ENCODE results near the gene PROZ. TPM values are rescaled to one million over a fixed set of nuclear protein-coding genes. Genes with fewer than 3 reads are reported as not detected.

The PROZ gene
- total and polyA plus RNA-seq, 2 donors (not counting 1 experiment from before 2014, with no cell fraction given), result not detected

- CTCF ChIA-PET, result interaction anchor here (0.6 kb wide), 1 partner anchor 9 kb away, joined by 4 read pairs; no protein-coding TSS in a partner anchor
- H3K4me3 ChIP-seq (ENCODE audit: control extremely low read depth in 1 of 5, extremely low read depth in 1 of 5, insufficient read depth in 1 of 5, low read depth in 2 of 5, low read length in 4 of 5), result no peak overlapping the region
- H3K4me2 ChIP-seq (replicated peaks; ENCODE audit: low read depth, low read length, poor library complexity, severe bottlenecking), result no peak overlapping the region
- TF ChIP-seq EZH2 (IDR thresholded peaks at IDR 0.05; ENCODE audit: borderline replicate concordance, insufficient read depth, low read depth, low read length, poor library complexity, severe bottlenecking), result no peak
- no peak for TF ChIP-seq CTCF (IDR thresholded peaks at IDR 0.05)
- no peak overlapping the region for H2AFZ ChIP-seq (ENCODE audit: insufficient read depth, low read depth, low read length, poor library complexity, severe bottlenecking)
- POLR2A ChIA-PET, result interaction anchor here (0.6 to 0.7 kb wide), 2 partner anchors 120 to 220 kb away, joined by 4 to 5 read pairs; no protein-coding TSS in a partner anchor
- ATAC-seq (ENCODE audit: low read depth) (no peak), DNase-seq (no peak)
- no peaks in the 10 kb centered on the region for H3K4me1 ChIP-seq (ENCODE audit: control insufficient read depth in 2 of 2, insufficient read depth in 2 of 2, low read length in 2 of 2)
- Mint-ChIP-seq H3K27ac (no peak overlapping the region), H3K27me3 (no peaks in the 10 kb centered on the region), H3K4me1 (peaks cover 3% of the 10 kb centered on the region), H3K9me3 (ENCODE audit: insufficient read depth) (no peaks in the 10 kb centered on the region), H3K4me3 (no peak overlapping the region)
- H3K36me3 ChIP-seq (replicated peaks in 1 of 2; ENCODE audit: control extremely low read depth in 1 of 2, control insufficient read depth in 1 of 2, extremely low read depth in 1 of 2, insufficient read depth in 2 of 2, low read length in 1 of 2), result peaks cover 12 to 57% of the 10 kb centered on the region in 2 experiments
- intact Hi-C loops (cut with micrococcal nuclease), result no loop called here
- H3K9me3 ChIP-seq (ENCODE audit: control extremely low read depth in 1 of 3, control insufficient read depth in 2 of 3, insufficient read depth in 1 of 3, low read length in 2 of 3), result no peaks in the 10 kb centered on the region
- no peak overlapping the region for H3K9ac ChIP-seq (ENCODE audit: low read length)
- H4K20me1 ChIP-seq (ENCODE audit: control insufficient read depth, insufficient read depth, low read length, poor library complexity, severe bottlenecking), result no peaks in the 10 kb centered on the region
- H3K27me3 ChIP-seq (replicated peaks in 1 of 4; ENCODE audit: control extremely low read depth in 1 of 4, control insufficient read depth in 3 of 4, insufficient read depth in 4 of 4, low read length in 3 of 4), result no peaks in the 10 kb centered on the region
- 97% methylated on average over 22 of the region's 23 CpGs for WGBS (ENCODE audit: insufficient coverage)
- H3K79me2 ChIP-seq (ENCODE audit: control insufficient read depth, insufficient read depth, low read length), result no peaks in the 10 kb centered on the region
- H3K27ac ChIP-seq (ENCODE audit: low read length in 2 of 2), result no peak overlapping the region
These were observed 29.6 kb downstream of the PROZ start for GRCh38 chr13:113187883-113188665.

GRCh38 chr13:113190181-113190580 lies 31.7 kb downstream of the PROZ start:
- H3K4me2 ChIP-seq (replicated peaks; ENCODE audit: low read depth, low read length, poor library complexity, severe bottlenecking), result no peak overlapping the region
- H3K9ac ChIP-seq (ENCODE audit: low read length), result no peak overlapping the region
- Mint-ChIP-seq H3K9me3 (ENCODE audit: insufficient read depth) (no peaks in the 10 kb centered on the region), H3K27ac (no peak overlapping the region), H3K4me3 (no peak overlapping the region), H3K27me3 (no peaks in the 10 kb centered on the region), H3K4me1 (peaks cover under 1% of the 10 kb centered on the region)
- DNase-seq (no peak), ATAC-seq (ENCODE audit: low read depth) (no peak)
- no peaks in the 10 kb centered on the region for H3K4me1 ChIP-seq (ENCODE audit: control insufficient read depth in 2 of 2, insufficient read depth in 2 of 2, low read length in 2 of 2)
- peaks cover 11 to 51% of the 10 kb centered on the region in 2 experiments for H3K36me3 ChIP-seq (replicated peaks in 1 of 2; ENCODE audit: control extremely low read depth in 1 of 2, control insufficient read depth in 1 of 2, extremely low read depth in 1 of 2, insufficient read depth in 2 of 2, low read length in 1 of 2)
- no peaks in the 10 kb centered on the region for H3K9me3 ChIP-seq (ENCODE audit: control extremely low read depth in 1 of 3, control insufficient read depth in 2 of 3, insufficient read depth in 1 of 3, low read length in 2 of 3)
- ChIA-PET CTCF (no interaction called here), POLR2A (no interaction called here)
- WGBS (ENCODE audit: insufficient coverage), result 100% methylated on average over 2 of the region's 4 CpGs
- intact Hi-C loops (cut with micrococcal nuclease), result no loop called here
- H3K4me3 ChIP-seq (ENCODE audit: control extremely low read depth in 1 of 5, extremely low read depth in 1 of 5, insufficient read depth in 1 of 5, low read depth in 2 of 5, low read length in 4 of 5), result no peak overlapping the region
- H3K27me3 ChIP-seq (replicated peaks in 1 of 4; ENCODE audit: control extremely low read depth in 1 of 4, control insufficient read depth in 3 of 4, insufficient read depth in 4 of 4, low read length in 3 of 4), result no peaks in the 10 kb centered on the region
- no peak overlapping the region for H2AFZ ChIP-seq (ENCODE audit: insufficient read depth, low read depth, low read length, poor library complexity, severe bottlenecking)
- no peak for TF ChIP-seq EZH2 (IDR thresholded peaks at IDR 0.05; ENCODE audit: borderline replicate concordance, insufficient read depth, low read depth, low read length, poor library complexity, severe bottlenecking)
- no peak for TF ChIP-seq CTCF (IDR thresholded peaks at IDR 0.05)
- no peak overlapping the region for H3K27ac ChIP-seq (ENCODE audit: low read length in 2 of 2)
- H3K79me2 ChIP-seq (ENCODE audit: control insufficient read depth, insufficient read depth, low read length), result no peaks in the 10 kb centered on the region
- H4K20me1 ChIP-seq (ENCODE audit: control insufficient read depth, insufficient read depth, low read length, poor library complexity, severe bottlenecking), result no peaks in the 10 kb centered on the region
